ENCODE data around the gene STAT5A. TPM values are rescaled to one million over a fixed set of nuclear protein-coding genes. Genes with fewer than 3 reads are reported as not detected.
A peak's percentile ranks its signal among the peaks of the same experiment; 100 is the strongest.
"Not testable (repeated sequence)": the region's sequence is repeated elsewhere in the genome, so short reads cannot be mapped to it uniquely, and the experiment has no call there.

Gene STAT5A
- total RNA-seq: 33.9 and 36.1 TPM in 2 replicates

DNA sequence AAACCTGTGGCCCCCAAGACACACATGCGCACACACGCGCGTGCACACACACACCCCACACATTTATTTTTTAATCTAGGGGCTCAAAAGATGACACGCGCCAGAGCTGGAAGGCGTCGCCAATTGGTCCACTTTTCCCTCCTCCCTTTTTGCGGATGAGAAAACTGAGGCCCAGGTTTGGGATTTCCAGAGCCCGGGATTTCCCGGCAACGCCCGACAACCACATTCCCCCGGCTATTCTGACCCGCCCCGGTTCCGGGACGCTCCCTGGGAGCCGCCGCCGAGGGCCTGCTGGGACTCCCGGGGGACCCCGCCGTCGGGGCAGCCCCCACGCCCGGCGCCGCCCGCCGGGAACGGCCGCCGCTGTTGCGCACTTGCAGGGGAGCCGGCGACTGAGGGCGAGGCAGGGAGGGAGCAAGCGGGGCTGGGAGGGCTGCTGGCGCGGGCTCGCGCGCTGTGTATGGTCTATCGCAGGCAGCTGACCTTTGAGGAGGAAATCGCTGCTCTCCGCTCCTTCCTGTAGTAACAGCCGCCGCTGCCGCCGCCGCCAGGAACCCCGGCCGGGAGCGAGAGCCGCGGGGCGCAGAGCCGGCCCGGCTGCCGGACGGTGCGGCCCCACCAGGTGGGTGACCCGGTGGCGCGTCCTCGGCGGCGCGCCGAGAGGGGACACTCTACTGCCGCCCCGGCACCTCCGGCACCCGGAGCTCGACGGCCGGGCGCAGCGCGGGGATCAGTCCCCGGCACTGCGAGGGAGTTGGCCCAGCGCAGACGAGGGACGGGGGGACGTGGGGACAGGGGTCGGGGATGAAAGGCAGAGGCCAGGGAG, at the start of gene STAT5A:
Gene STAT5A (plus strand): TSS at position 522 of the 826 bp plus-strand sequence. CDS start 914 bp downstream, outside the sequence.
- DNase-seq (ENCODE audit: low read depth, low spot score): peak; percentile 74

DNA sequence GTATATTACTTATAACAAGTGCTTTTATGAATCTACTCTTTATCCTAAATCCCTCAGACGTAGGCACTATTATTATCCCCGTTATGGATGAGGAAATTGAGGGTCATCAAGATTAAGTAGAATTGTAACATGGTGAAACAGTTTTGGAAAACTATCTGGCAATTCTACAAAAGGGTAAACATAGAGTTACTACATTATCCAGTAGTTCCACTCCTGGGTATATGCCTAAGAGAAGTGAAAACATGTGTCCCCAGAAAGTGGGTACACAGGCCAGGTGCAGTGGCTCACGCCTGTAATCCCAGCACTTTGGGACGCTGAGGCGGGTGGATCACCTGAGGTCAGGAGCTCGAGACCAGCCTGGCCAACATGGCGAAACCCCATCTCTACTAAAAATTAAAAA, 48.7 kb upstream of the STAT5A start:
- not testable (repeated sequence) for DNase-seq (ENCODE audit: low read depth, low spot score)

DNA sequence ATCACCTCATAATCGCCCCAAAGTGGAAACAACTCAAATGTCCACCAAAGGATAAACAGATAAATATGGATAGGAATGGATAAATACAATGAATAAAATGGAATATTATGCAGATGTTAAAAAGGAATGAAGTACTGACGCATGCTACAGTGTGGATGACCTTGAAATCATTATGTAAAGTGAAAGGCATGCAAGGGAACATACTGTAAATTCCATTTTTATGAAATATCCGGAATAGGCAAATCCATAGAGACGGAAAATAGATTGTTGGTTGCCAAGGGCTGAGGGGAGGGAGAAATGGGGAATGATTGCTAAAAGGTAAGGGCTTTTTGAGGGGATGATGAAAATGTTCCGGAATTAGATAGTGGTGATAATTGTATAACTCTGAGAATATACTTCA, 48.1 kb upstream of the STAT5A start:
- DNase-seq (ENCODE audit: low read depth, low spot score): no peak

DNA sequence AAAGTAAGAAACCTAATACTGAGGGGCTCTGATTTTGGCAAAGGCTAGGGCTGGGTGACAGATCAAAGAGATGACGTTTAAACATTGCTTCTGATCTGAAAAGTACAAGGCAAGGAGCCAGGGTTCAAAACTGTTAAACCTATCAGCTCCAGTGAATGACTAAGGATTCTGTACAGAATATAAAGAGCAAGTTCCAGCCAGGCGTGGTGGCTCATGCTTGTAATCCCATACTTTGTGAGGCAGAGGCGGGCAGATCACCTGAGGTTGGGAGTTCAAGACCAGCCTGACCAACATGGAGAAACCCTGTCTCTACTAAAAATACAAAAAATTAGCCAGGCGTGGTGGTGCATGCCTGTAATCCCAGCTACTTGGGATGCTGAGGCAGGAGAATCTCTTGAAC, 47.4 kb upstream of the STAT5A start:
- not testable (repeated sequence) for DNase-seq (ENCODE audit: low read depth, low spot score)

GRCh38 chr17:42241871-42242270, 46.4 kb upstream of the STAT5A start:
- DNase-seq (ENCODE audit: low read depth, low spot score): no peak

DNA sequence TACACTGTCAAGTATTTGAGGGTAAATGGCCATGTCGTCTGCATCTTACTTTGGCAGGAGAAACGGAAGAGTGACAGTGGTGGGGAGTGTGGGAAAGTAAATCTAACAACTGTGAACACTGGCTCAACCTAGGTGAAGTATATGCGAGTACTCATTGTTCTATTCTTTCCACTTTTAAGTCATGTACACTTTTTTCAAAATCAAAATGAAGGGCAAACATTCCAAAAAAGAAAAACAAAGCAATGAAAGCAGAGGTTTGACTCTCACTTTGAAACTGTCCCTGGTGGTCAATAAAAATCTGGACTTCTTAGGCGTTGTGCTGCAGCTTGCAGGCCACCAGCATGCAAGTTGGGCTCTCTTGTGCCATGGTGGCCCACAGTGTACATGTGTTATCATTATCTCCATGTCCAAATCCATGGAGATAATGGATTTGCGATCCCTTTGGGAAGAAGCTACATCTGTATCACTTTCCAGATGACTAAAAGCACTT, 44.8 kb upstream of the STAT5A start:
- no peak for DNase-seq (ENCODE audit: low read depth, low spot score)

DNA sequence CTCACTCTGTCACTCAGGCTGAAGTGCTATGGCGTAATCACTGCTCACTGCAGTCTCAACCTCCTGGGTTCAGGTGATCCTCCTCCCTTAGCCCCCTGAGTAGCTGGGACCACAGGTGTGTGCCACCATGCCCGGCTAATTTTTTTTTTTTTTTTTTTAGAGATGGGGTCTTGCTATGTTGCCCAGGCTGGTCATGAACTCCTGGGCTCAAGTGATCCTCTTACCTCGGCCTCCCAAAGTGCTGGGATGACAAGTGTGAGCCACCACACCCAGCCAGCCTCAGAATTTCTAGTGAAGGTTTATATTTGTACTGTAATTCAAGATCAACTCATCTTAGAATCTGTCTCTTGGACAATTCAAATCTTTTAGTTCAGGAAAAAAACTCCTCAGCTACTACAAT, 44.2 kb upstream of the STAT5A start:
- DNase-seq (ENCODE audit: low read depth, low spot score): not testable (repeated sequence)

DNA sequence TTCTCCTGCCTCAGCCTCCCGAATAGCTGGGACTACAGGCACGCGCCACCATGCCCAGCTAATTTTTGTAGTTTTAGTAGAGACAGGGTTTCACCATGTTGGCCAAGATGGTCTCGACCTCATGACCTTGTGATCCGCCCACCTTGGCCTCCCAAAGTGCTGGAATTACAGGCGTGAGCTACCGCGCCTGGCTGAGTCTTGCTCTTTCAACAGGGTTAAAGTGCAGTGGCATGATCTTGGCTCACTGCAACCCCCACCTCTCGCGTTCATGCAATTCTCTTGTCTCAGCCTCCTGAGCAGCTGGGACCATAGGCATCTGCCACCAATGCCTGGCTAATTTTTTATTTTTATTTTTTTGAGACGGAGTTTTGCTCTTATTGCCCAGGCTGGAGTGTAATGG, 43.1 kb upstream of the STAT5A start:
- DNase-seq (ENCODE audit: low read depth, low spot score): not testable (repeated sequence)

GRCh38 chr17:42246515-42246914, 41.8 kb upstream of the STAT5A start:
- no peak for DNase-seq (ENCODE audit: low read depth, low spot score)

- DNase-seq (ENCODE audit: low read depth, low spot score): no peak
Observed at GRCh38 chr17:42247734-42248133, 40.6 kb upstream of the STAT5A start.

- DNase-seq (ENCODE audit: low read depth, low spot score): peak; percentile 89
Observed at GRCh38 chr17:42248351-42249179, 39.7 kb upstream of the STAT5A start.

DNA sequence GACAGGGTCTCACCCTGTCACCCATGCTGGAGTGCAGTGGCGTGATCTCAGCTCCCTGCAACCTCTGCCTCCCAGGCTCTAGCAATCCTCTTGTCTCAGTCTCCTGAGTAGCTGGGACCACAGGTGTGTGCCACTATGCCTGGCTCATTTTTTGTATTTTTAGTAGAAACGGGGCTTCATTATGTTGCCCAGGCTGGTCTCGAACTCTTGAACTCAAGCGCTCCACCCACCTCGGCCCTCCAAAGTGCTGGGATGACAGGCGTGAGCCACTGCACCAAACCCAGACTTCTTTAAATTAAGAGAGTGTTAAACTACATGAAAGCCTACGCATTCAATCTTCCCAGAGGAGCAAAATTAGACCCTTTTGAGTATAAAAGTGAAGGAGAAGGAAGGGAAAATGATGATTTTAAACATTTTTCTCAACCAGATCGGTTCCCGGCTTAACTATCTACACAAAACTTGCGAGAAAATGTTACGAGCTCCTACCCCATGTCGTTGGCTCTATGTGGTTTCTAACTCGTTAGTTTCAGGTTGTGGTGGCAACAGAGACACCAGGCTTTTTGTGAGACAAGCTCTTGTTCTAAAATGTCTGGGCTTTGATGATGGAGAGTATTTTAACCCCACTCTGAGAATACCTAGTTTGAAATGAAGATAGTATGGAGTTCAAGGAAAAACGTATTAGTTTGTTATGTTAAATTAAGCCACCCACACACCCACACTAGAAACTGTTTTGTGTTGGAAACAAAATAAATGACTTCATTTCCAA, 38.4 kb upstream of the STAT5A start:
- no peak for DNase-seq (ENCODE audit: low read depth, low spot score)

DNA sequence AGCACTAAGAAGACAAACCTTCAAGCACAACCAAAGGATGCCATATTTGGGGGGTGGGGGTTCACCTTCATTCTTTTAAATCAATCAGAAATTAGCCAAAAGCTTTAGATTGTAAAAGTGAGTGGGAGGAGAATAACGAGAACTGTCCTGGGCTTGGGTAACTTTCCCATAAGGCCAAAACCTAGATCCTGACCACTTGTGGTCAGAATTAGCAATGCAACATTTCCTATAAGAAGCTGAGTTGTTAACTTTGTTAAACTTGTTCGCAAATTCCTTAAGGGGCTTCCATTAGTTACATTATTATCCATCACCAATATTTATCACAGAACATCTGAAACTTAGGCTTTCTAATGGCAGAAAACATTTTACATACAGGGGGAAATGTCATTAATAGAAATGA, 37.2 kb upstream of the STAT5A start:
- DNase-seq (ENCODE audit: low read depth, low spot score): no peak

- peak; percentile 64 for DNase-seq (ENCODE audit: low read depth, low spot score)
Observed at GRCh38 chr17:42252597-42253550, 35.4 kb upstream of the STAT5A start.

DNA sequence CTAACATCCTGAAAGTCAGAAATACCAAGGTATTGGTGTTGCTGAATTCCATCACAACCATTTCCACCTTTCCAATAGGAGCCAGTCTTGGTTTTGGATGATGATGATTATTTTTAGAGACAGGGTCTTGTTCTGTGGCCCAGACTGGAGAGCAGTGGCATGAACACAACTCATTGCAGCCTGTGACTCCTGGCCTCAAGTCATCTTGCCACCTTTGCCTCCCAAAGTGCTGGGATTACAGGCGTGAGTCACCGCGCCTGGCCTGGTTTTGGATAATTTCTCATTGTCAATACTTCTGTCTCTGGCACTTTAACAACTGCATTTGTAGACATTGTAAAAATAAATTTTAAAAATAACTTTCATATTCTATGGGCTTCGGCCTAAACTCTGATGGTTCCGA, 34.7 kb upstream of the STAT5A start:
- DNase-seq (ENCODE audit: low read depth, low spot score): no peak

- DNase-seq (ENCODE audit: low read depth, low spot score): no peak
Observed at GRCh38 chr17:42255445-42255844, 32.9 kb upstream of the STAT5A start.

DNA sequence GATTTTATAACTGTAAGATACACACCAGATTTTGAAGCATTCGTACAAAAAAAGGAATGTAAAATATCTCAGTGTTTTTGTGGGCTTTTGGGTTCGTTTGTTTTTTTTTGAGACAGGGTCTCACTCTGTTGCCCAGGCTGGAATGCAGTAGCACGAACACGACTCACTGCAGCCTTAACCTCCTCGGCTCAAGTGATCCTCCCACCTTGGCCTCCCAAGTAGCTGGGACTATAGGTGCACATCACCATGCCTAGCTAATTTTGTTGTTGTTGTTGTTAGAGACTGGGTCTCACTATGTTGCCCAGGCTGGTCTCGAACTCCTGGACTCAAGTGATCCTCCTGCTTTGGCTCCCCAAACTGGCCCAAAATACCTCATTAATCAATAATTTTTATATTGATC, 28.0 kb upstream of the STAT5A start:
- DNase-seq (ENCODE audit: low read depth, low spot score): no peak

GRCh38 chr17:42264366-42264765, 23.9 kb upstream of the STAT5A start:
- not testable (repeated sequence) for DNase-seq (ENCODE audit: low read depth, low spot score)

- no peak for DNase-seq (ENCODE audit: low read depth, low spot score)
Observed at GRCh38 chr17:42266462-42266861, 21.8 kb upstream of the STAT5A start.

All from pulmonary artery endothelial cell (primary cell).